ENCODE data around the gene ATP6V0E1.

ATP6V0E1 gene

GRCh38 chr5:172943283-172943841 lies 40.2 kb upstream of the ATP6V0E1 start:
- H2BK12ac ChIP-seq (ENCODE audit: low read length), result peak overlapping the region; percentile 34
- no peak overlapping the region for H3K4me2 ChIP-seq (ENCODE audit: low read length)
- peak overlapping the region; percentile 78 for H4K91ac ChIP-seq (ENCODE audit: low read depth, low read length)
- H3K18ac ChIP-seq (ENCODE audit: low read length), result no peak overlapping the region
- no peaks in the 10 kb centered on the region for H3K27me3 ChIP-seq (ENCODE audit: insufficient read depth, low read length)
- H2AK5ac ChIP-seq (ENCODE audit: low read length), result no peak overlapping the region
- peak overlapping the region; percentile 65 for H3K27ac ChIP-seq (ENCODE audit: low read depth, low read length)
- H3K23ac ChIP-seq (ENCODE audit: low read length), result no peak overlapping the region
- H2BK120ac ChIP-seq (ENCODE audit: insufficient read depth, low read length, poor library complexity), result peak overlapping the region; percentile 73
- H3K79me2 ChIP-seq (ENCODE audit: control insufficient read depth, insufficient read depth, low read length, poor library complexity), result peaks cover 1% of the 10 kb centered on the region
- peak overlapping the region; percentile 28 for H2BK5ac ChIP-seq (ENCODE audit: low read depth, low read length, poor library complexity)
- no peak overlapping the region for H3K9ac ChIP-seq (ENCODE audit: low read length)
- H3K79me1 ChIP-seq (ENCODE audit: low read length), result peaks cover 17% of the 10 kb centered on the region
- WGBS (ENCODE audit: extremely low coverage, insufficient coverage, insufficient read length), result no CpG with 5 or more reads among the region's 18 CpGs
- H3K14ac ChIP-seq (ENCODE audit: low read length), result peak overlapping the region; percentile 23
- H4K12ac ChIP-seq (ENCODE audit: low read depth, low read length), result no peak overlapping the region
- no peak overlapping the region for H3K4me3 ChIP-seq (ENCODE audit: low read depth, low read length)
- no peak for DNase-seq
- peak overlapping the region; percentile 30 for H4K8ac ChIP-seq (ENCODE audit: low read depth, low read length)
- H3K4ac ChIP-seq (ENCODE audit: low read depth, low read length), result no peak overlapping the region
- no peak overlapping the region for H2AFZ ChIP-seq (ENCODE audit: insufficient read depth, low read length, poor library complexity)
- peaks cover 13 to 19% of the 10 kb centered on the region in 2 experiments for H3K4me1 ChIP-seq (ENCODE audit: control insufficient read depth in 1 of 2, insufficient read depth in 2 of 2, low read length in 2 of 2)
- H3K9me3 ChIP-seq (ENCODE audit: insufficient read depth, low read depth, low read length), result no peaks in the 10 kb centered on the region
- H3K36me3 ChIP-seq (ENCODE audit: control insufficient read depth in 1 of 2, insufficient read depth in 2 of 2, low read length in 2 of 2), result peaks cover 22 to 28% of the 10 kb centered on the region in 2 experiments

DNA sequence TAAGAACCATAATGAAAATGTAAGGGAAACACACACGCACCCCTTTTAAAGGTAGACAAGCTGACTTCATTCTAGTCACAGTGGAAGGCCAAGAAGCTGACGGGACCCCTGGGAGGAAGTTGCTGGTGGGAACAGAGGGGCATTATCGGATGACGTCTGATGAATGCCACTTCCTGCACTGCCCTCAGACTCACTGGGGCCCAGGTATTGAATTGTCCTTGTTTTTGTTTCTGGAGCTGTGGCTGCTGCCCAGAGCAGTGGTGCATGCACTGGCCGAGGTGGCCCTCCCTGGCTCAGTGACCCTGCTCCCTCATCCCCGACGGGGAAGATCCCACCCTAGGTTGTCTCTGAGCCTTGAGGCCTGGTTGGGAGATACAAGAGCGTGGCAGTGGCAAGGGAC lies 39.7 kb upstream of the ATP6V0E1 start:
- Histone ChIP-seq H3K27me3 (ENCODE audit: insufficient read depth, low read length) (no peaks in the 10 kb centered on the region), H4K91ac (ENCODE audit: low read depth, low read length) (peak overlapping the region; percentile 78), H2BK5ac (ENCODE audit: low read depth, low read length, poor library complexity) (peak overlapping the region; percentile 41), H2BK12ac (ENCODE audit: low read length) (peak overlapping the region; percentile 60), H3K79me2 (ENCODE audit: control insufficient read depth, insufficient read depth, low read length, poor library complexity) (peaks cover 1% of the 10 kb centered on the region), H2AK5ac (ENCODE audit: low read length) (peak overlapping the region; percentile 53), H2AFZ (ENCODE audit: insufficient read depth, low read length, poor library complexity) (no peak overlapping the region), H3K79me1 (ENCODE audit: low read length) (peaks cover 17% of the 10 kb centered on the region), H2BK120ac (ENCODE audit: insufficient read depth, low read length, poor library complexity) (peak overlapping the region; percentile 73), H3K9me3 (ENCODE audit: insufficient read depth, low read depth, low read length) (no peaks in the 10 kb centered on the region), H3K4me2 (ENCODE audit: low read length) (no peak overlapping the region), H3K9ac (ENCODE audit: low read length) (no peak overlapping the region), H3K14ac (ENCODE audit: low read length) (peak overlapping the region; percentile 71), H3K23ac (ENCODE audit: low read length) (no peak overlapping the region), H4K12ac (ENCODE audit: low read depth, low read length) (peak overlapping the region; percentile 60), H3K36me3 (ENCODE audit: control insufficient read depth in 1 of 2, insufficient read depth in 2 of 2, low read length in 2 of 2) (peaks cover 22 to 28% of the 10 kb centered on the region in 2 experiments), H4K8ac (ENCODE audit: low read depth, low read length) (peak overlapping the region; percentile 70), H3K4me3 (ENCODE audit: low read depth, low read length) (no peak overlapping the region), H3K4ac (ENCODE audit: low read depth, low read length) (no peak overlapping the region), H3K18ac (ENCODE audit: low read length) (no peak overlapping the region), H3K27ac (ENCODE audit: low read depth, low read length) (peak overlapping the region; percentile 65), H3K4me1 (ENCODE audit: control insufficient read depth in 1 of 2, insufficient read depth in 2 of 2, low read length in 2 of 2) (peaks cover 13 to 19% of the 10 kb centered on the region in 2 experiments)
- DNase-seq, result no peak
- WGBS (ENCODE audit: extremely low coverage, insufficient coverage, insufficient read length), result no CpG with 5 or more reads among the region's 8 CpGs

DNA sequence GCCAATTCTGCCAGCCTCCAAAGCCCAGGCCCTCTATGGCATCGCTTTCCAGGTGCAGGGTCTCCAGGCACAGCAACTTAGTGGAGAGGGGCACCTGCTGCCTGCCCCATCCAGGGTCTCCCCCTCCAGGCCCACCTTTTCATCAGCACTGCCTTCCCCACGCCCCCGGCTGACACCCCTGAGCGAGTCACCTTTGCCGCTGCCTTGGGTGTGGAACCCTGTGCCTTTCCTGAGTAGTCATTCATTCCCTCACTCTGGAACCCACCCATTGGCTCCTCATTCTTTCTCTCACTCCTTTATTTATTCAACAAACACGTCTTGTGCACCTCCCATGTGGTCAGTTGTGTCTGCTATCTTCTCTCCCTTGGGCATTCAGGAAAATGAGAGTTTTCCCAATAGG lies 38.8 kb upstream of the ATP6V0E1 start:
- Histone ChIP-seq H3K23ac (ENCODE audit: low read length) (no peak overlapping the region), H3K4me3 (ENCODE audit: low read depth, low read length) (no peak overlapping the region), H2BK120ac (ENCODE audit: insufficient read depth, low read length, poor library complexity) (peak overlapping the region; percentile 35), H2BK5ac (ENCODE audit: low read depth, low read length, poor library complexity) (no peak overlapping the region), H2AK5ac (ENCODE audit: low read length) (peak overlapping the region; percentile 64), H3K18ac (ENCODE audit: low read length) (no peak overlapping the region), H3K9me3 (ENCODE audit: insufficient read depth, low read depth, low read length) (no peaks in the 10 kb centered on the region), H3K14ac (ENCODE audit: low read length) (no peak overlapping the region), H2AFZ (ENCODE audit: insufficient read depth, low read length, poor library complexity) (no peak overlapping the region), H3K79me1 (ENCODE audit: low read length) (peaks cover 17% of the 10 kb centered on the region), H3K4me1 (ENCODE audit: control insufficient read depth in 1 of 2, insufficient read depth in 2 of 2, low read length in 2 of 2) (peaks cover 13 to 19% of the 10 kb centered on the region in 2 experiments), H4K8ac (ENCODE audit: low read depth, low read length) (peak overlapping the region; percentile 47), H3K9ac (ENCODE audit: low read length) (no peak overlapping the region), H3K27me3 (ENCODE audit: insufficient read depth, low read length) (no peaks in the 10 kb centered on the region), H4K91ac (ENCODE audit: low read depth, low read length) (peak overlapping the region; percentile 59), H3K36me3 (ENCODE audit: control insufficient read depth in 1 of 2, insufficient read depth in 2 of 2, low read length in 2 of 2) (peaks cover 18 to 20% of the 10 kb centered on the region in 2 experiments), H3K4ac (ENCODE audit: low read depth, low read length) (peak overlapping the region; percentile 19), H3K4me2 (ENCODE audit: low read length) (no peak overlapping the region), H4K12ac (ENCODE audit: low read depth, low read length) (peak overlapping the region; percentile 32), H3K27ac (ENCODE audit: low read depth, low read length) (no peak overlapping the region), H3K79me2 (ENCODE audit: control insufficient read depth, insufficient read depth, low read length, poor library complexity) (peaks cover 1% of the 10 kb centered on the region), H2BK12ac (ENCODE audit: low read length) (peak overlapping the region; percentile 80)
- WGBS (ENCODE audit: extremely low coverage, insufficient coverage, insufficient read length), result no CpG with 5 or more reads among the region's 6 CpGs
- no peak for DNase-seq

DNA sequence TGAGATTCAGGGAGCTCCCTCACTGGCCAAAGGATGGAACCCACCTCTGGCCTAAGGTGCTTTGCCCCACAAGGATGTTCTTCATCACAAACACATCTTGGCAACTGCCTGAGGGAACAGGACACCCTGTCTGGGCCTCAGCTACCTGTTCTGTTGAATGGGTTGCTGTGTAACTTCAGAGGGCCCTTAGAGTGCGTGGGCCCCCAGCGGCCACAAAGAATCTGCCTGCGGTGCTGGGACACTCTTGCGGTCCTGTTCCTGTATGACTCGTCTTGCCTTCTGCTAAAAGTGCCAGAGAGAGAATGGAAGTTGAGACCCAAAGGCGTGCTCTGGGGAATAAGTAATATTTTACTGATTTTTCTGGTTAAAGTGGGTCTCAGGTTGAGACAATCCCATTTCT lies 38.4 kb upstream of the ATP6V0E1 start:
- Histone ChIP-seq H3K27me3 (ENCODE audit: insufficient read depth, low read length) (no peaks in the 10 kb centered on the region), H3K36me3 (ENCODE audit: control insufficient read depth in 1 of 2, insufficient read depth in 2 of 2, low read length in 2 of 2) (peaks cover 16 to 18% of the 10 kb centered on the region in 2 experiments), H3K4me1 (ENCODE audit: control insufficient read depth in 1 of 2, insufficient read depth in 2 of 2, low read length in 2 of 2) (peaks cover 13 to 19% of the 10 kb centered on the region in 2 experiments), H3K4me3 (ENCODE audit: low read depth, low read length) (no peak overlapping the region), H3K4me2 (ENCODE audit: low read length) (no peak overlapping the region), H2AK5ac (ENCODE audit: low read length) (no peak overlapping the region), H3K79me2 (ENCODE audit: control insufficient read depth, insufficient read depth, low read length, poor library complexity) (peaks cover 1% of the 10 kb centered on the region), H3K14ac (ENCODE audit: low read length) (no peak overlapping the region), H2AFZ (ENCODE audit: insufficient read depth, low read length, poor library complexity) (no peak overlapping the region), H3K79me1 (ENCODE audit: low read length) (peaks cover 17% of the 10 kb centered on the region), H2BK120ac (ENCODE audit: insufficient read depth, low read length, poor library complexity) (peak overlapping the region; percentile 35), H4K8ac (ENCODE audit: low read depth, low read length) (peak overlapping the region; percentile 7), H3K9ac (ENCODE audit: low read length) (no peak overlapping the region), H2BK5ac (ENCODE audit: low read depth, low read length, poor library complexity) (no peak overlapping the region), H3K18ac (ENCODE audit: low read length) (no peak overlapping the region), H3K27ac (ENCODE audit: low read depth, low read length) (no peak overlapping the region), H4K12ac (ENCODE audit: low read depth, low read length) (no peak overlapping the region), H2BK12ac (ENCODE audit: low read length) (peak overlapping the region; percentile 80), H3K9me3 (ENCODE audit: insufficient read depth, low read depth, low read length) (no peaks in the 10 kb centered on the region), H3K4ac (ENCODE audit: low read depth, low read length) (no peak overlapping the region), H3K23ac (ENCODE audit: low read length) (no peak overlapping the region), H4K91ac (ENCODE audit: low read depth, low read length) (peak overlapping the region; percentile 59)
- DNase-seq, result no peak
- WGBS (ENCODE audit: extremely low coverage, insufficient coverage, insufficient read length), result no CpG with 5 or more reads among the region's 6 CpGs

Measured in trophoblast cell (in vitro differentiated cells and primary cell).